HG03095 (cell line): Measurements from ENCODE around the gene WNT2.
"Not testable (repeated sequence)": the region's sequence is repeated elsewhere in the genome, so short reads cannot be mapped to it uniquely, and the experiment has no call there.

Experiments
- ATAC-seq: cut with Tn5 transposase; IDR thresholded peaks from one replicate; pipeline ENCODE4 v1.9.1; 2021; ENCODE audit warnings: moderate library complexity; ENCODE audit not compliant: unreplicated experiment

The WNT2 gene

GRCh38 chr7:117308891-117309290 is 14.0 kb downstream of the WNT2 start:
- ATAC-seq, result no peak

DNA sequence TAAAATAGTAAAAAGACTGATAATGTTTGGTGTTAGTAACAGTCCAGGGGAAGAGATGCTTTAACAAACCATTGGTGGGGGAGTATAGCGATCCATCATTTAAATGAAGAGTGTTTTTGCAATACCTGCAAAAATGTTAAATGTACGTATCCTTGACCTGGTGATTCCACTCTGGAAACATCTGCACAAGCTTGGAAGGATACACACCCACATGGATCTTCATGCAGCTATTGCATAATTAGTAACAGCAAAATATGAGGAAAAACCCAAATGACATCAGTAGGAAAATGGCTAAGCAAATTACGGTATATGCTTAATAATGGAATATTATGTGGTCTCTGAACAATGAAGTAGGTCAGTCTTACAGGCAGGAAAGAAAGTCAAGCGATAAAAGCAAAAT is 20.5 kb downstream of the WNT2 start:
- ATAC-seq, result no peak

DNA sequence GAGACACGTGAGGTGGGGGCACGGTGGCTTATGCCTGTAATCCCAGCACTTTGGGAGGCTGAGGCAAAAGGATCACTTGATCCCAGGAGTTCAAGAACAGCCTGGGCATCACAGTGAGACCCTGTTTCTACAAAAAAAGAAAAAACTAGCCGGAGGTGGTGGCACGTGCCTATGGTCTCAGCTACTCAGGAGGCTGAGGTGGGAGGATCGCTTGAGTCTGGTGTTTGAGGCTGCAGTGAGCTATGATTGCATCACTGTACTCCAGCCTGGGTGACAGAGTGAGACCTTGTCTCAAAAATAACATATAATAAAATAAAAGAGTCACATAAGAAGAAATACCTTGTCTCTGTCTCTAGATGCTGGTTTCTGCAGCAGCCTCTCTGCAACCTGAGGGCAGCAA is 22.4 kb downstream of the WNT2 start:
- not testable (repeated sequence) for ATAC-seq

DNA sequence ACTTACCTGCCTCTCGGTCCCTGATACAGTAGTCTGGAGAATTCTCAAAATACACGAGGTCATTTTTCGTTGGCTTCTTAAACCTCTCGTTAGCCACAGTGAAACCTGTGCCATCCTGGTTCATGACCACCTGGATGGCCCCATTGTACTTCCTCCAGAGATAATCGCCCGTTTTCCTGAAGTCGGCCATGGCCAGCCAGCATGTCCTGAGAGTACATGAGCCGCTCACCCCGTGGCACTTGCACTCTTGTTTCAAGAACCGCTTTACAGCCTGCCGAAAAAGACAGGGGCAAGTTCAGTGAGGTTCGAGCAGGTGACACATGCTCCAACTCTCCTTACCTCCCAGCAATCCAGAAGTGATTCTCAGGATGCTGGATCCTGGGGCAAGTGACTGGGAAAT is 25.3 kb downstream of the WNT2 start:
- no peak for ATAC-seq

- ATAC-seq, result no peak
Measured at GRCh38 chr7:117296066-117296465, 26.8 kb downstream of the WNT2 start.

DNA sequence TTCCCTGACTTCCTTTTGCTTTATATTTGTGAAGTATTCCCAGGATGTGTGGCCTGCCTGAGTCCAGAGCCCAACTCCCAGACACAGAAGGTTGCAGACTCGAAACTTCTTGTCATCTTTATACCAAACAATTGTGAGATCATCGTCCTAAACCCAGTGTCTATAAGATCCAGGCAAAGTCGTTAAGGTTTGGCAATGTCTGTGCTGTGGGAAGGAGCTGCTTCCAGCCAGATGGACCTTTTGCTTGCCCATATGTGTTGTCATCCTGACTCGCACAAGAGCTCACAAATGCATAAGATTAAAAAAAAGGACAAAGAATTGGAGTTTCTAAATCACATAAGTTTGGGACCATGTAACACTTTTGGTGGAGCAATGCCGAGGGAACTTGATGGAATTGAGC is 37.0 kb downstream of the WNT2 start:
- no peak for ATAC-seq

GRCh38 chr7:117284692-117285091 is 38.2 kb downstream of the WNT2 start:
- ATAC-seq, result no peak

DNA sequence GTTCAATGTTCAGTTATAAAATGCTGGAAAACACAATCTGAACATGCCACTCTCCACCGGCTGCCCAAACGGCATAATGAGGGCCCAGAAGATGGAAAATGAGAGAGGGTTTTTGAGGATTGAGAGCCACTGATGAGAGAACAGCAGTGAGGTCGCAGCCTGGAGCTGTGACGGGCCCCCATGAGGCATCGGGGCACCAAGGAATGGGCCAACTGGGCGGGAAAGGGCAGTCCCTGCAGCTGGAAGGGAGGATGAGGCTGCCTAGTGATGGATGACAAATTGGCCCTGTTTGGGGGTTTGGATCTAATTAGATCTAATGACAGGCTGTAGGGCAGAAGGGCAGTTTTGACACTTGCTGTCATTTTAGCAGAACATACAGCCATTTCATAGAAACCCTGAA is 39.1 kb downstream of the WNT2 start:
- ATAC-seq, result no peak

- no peak for ATAC-seq
Measured at GRCh38 chr7:117283371-117283770, 39.5 kb downstream of the WNT2 start.

DNA sequence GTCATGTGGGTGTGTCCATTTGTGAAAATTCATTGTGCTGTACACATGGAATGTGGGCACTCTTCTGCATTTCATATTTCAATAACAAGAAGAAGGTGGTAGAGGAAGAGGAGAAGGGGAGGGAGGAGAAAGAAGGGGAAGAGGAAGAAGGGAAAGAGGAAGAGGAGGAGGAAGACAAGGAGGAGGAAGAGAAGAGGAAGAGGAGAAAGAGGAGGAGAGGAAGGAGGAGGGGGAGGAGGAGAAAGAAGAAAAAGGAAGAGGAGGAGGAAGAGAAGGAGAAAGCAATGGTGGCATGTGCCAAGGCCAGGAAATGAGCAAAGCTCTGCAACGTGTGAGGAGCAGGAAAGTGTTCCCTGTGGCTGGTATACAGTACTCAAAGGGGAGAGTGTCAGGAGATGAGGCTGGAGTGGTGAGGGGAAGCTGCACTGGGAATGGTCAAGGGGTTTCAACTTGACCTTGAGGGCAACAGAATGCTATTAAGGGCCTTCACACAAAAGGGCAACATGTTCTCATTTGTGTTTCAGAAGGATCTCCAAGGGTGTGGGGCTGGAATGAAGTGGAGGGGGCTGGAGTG is 40.5 kb downstream of the WNT2 start:
- ATAC-seq, result no peak

DNA sequence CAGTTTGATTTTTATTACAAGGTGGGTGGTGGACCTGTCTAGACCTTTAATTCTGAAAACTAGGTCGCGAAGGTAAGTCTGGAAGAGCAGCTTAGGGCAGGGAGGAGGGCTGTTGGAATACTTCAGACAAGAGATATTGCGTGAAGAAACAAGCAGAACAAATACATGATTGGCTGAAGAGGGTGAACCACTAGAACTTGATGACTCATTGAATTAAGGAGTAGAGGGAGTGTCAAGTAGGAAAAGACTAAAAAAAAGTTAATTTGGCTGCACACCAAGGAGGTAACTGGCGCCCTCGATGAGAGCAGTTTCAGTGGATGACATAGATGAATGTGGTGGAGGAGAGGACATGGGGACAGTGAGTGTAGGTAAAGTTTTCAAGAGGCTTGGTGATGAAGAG is 41.3 kb downstream of the WNT2 start:
- ATAC-seq, result no peak

GRCh38 chr7:117279931-117280557 is 42.8 kb downstream of the WNT2 start:
- no peak for ATAC-seq

- ATAC-seq, result no peak
Measured at GRCh38 chr7:117279203-117279602, 43.7 kb downstream of the WNT2 start.

DNA sequence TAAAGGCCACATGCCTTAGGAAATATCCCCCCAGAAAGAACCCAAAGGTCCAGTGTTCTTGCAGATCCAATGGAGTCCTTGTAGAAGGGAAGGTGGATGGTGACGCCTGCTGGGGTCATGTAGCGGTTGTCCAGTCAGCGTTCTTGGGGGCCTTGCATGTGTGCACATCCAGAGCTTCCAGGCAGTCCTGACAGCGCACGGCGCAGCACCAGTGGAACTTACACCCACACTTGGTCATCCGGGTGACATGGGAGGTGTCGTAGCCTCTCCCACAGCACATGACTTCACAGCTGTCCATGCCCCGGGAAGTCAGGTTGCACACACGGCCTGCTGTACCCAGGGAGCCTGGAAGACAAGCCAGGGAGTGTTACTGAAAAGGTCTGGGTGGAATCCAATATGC is 44.8 kb downstream of the WNT2 start:
- no peak for ATAC-seq

GRCh38 chr7:117277576-117277975 is 45.3 kb downstream of the WNT2 start:
- ATAC-seq, result no peak

DNA sequence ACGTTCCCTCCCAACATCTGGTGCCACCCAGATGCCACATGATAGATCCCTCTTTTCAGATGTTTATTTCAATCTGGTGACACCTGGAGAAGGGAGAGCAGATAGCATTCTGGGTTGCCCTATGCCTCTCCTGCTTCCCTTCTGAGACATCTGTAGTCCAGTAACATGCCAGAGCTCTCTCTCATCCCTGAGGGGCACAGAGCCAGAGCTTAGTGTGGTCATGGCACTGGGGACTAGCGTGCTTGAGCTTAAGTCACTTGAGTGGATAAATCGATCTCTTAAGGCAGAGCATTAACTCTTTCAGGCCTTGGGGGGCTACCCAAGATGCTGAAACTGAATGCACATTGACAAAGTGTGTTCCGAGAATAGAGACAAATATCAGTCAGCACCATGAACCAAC is 47.9 kb downstream of the WNT2 start:
- ATAC-seq, result no peak

DNA sequence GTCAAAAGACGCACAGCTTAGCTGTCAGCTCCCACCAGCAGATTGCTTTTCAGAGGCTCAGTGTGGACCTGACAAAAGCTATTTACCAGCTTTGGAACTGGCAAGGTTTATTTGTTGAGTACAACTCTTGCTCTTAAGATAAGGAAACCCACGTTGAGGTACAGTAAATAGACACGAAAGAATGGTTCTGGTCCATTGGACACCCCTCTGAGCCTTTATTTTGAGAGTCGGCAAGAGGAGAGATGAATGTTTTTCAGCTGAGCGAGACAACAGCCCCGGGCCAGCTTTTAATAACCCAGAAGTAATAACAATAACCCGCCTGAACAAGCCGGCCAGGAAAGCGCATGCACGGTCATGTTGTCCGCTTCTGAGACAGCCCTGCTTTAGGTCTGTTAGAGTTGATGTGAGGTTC is 49.0 kb downstream of the WNT2 start:
- ATAC-seq, result no peak

DNA sequence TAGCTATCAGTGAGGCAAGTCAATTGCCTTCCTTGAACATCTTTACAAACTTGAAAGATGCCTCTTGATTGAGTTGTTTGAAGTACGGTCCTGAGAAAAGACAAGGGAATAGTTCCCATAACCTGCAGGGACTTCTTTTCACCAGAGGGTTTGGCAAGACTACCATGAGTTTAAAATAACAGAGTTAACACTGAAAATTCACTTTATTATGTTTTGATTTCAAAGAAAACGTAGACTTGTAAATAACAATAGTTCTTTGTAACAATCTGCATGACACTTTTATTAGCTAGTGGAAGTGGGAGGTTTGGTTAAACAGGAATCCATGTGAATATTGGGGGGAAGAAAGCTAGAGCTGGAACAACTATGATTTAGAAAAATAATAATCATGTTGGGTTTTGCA is 49.5 kb downstream of the WNT2 start:
- no peak for ATAC-seq

- ATAC-seq, result no peak
Measured at GRCh38 chr7:117272017-117272759, 50.7 kb downstream of the WNT2 start.

DNA sequence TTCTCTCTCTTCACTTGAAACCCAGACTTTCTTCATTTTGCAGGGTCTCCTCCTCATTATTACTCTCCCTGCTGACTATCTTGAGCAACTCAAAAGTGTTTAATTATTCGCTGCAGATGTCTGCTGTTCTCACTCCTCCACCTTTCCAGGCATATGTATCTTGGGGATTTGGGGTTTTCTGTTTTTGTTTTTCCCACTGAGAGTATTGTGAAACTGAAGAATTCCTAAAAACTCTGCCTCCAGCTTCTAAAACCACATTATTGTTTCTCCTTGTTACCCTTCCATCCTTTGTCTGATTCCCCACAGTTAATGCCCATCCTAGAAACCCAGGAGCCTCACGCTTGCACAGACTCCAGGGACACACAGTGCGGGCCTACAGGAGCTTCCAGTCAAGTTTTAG is 51.3 kb downstream of the WNT2 start:
- ATAC-seq, result no peak

- no peak for ATAC-seq
Measured at GRCh38 chr7:117270371-117270770, 52.5 kb downstream of the WNT2 start.

DNA sequence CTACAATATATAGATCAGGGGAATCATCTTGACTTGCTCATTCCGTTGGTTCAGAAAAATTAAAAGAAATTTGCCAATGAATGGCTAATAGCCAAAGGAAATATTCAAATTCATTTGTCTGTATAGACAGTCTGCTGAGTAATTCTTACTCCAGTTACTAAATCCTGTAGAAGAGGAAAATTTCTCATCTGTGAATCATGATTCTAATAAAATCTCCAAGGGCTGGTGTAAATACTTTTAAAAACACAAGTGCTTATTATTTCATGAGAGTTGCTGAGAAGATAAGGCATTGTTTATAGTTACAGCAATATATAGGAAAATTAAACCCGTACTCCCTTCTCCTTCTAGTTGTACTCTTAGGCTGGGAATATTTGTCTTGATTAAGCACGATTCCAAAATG is 53.0 kb downstream of the WNT2 start:
- no peak for ATAC-seq

DNA sequence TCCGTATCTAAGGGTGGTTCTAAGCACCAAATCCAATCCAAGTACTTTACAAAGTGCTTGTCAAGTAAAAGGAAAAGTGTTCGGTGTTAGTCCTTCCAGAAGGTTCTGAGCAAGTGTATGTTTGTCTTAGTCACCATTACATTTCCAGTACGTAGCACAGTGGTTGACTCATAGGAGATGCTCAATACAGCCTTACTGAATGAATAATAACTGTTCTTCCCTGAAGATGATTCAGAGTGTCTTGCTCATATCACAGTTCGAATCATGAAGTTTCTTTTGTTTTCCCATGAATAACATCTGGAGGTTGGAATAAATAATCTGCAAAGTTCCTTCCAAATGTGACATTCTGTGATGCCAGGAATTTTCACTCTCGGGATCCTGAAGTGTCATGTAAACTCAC is 53.4 kb downstream of the WNT2 start:
- no peak for ATAC-seq
